Suprapubic skin (tissue), 4 donors: ENCODE results near the gene PQBP1. TPM values are rescaled to one million over a fixed set of nuclear protein-coding genes. Genes with fewer than 3 reads are reported as not detected.

Experiments
- DNase-seq, 2 donors: peaks; one replicate each; pipeline ENCODE4 v3.0.0-alpha.2; 2019; ENCODE audit warnings: low spot score in 2 of 2
- H3K27ac ChIP-seq: fragments of 200-600 bp; sonication (generic); one replicate; pipeline ENCODE4 v1.5.1; 2019
- H3K27me3 ChIP-seq: fragments of 200-600 bp; sonication (generic); one replicate; pipeline ENCODE4 v1.5.1; 2019
- H3K36me3 ChIP-seq: fragments of 200-600 bp; sonication (generic); one replicate; pipeline ENCODE4 v1.5.1; 2019
- H3K4me1 ChIP-seq: fragments of 200-600 bp; sonication (generic); one replicate; pipeline ENCODE4 v1.5.1; 2019
- H3K4me3 ChIP-seq: fragments of 200-600 bp; sonication (generic); one replicate; pipeline ENCODE4 v1.5.1; 2019; ENCODE audit warnings: mild to moderate bottlenecking
- H3K9me3 ChIP-seq: fragments of 200-600 bp; sonication (generic); one replicate; pipeline ENCODE4 v1.5.1; 2019
- EP300 ChIP-seq: sonication (generic); formaldehyde crosslinking; IDR thresholded peaks from one replicate; pipeline ENCODE4 v1.6.1; 2017; ENCODE audit warnings: antibody characterized with exemption
- POLR2A ChIP-seq, 2 donors: fragments of 450-650 bp; IDR thresholded peaks; one replicate each; pipeline ENCODE4 v1.6.1; 2017; ENCODE audit warnings: antibody characterized with exemption in 2 of 2, mild to moderate bottlenecking in 2 of 2, moderate library complexity in 2 of 2
- POLR2AphosphoS5 ChIP-seq, 3 donors: sonication (generic); formaldehyde crosslinking; IDR thresholded peaks; one replicate each; pipeline ENCODE4 v1.6.1; 2017; ENCODE audit warnings: antibody characterized with exemption in 3 of 3
- WGBS: methylation state at CpG from one replicate; pipeline ENCODE4 v1.1.5; 2018; 5-methylcytosine and 5-hydroxymethylcytosine counted together
- total RNA-seq, 4 donors: library from RNA; depleted of rRNA; stranded (reverse); fragments of >200 nt; gene quantifications; one replicate each; pipeline ENCODE4 v1.1.0, GENCODE V29; 2016
- TF ChIP-seq, protein P1 (sequence below), 2 donors: fragments of 200-600 bp in 1 of 2; fragments of 450-650 bp in 1 of 2; sonication (generic) in 1 of 2; IDR thresholded peaks; one replicate each; pipeline ENCODE4 v1.5.1; 2016 to 2019; ENCODE audit warnings: antibody characterized with exemption in 2 of 2, mild to moderate bottlenecking in 1 of 2, moderate library complexity in 1 of 2

The PQBP1 gene
- total RNA-seq, 4 donors from 2014 or later, result 51.8 to 88.3 (median 71.9) TPM

DNA sequence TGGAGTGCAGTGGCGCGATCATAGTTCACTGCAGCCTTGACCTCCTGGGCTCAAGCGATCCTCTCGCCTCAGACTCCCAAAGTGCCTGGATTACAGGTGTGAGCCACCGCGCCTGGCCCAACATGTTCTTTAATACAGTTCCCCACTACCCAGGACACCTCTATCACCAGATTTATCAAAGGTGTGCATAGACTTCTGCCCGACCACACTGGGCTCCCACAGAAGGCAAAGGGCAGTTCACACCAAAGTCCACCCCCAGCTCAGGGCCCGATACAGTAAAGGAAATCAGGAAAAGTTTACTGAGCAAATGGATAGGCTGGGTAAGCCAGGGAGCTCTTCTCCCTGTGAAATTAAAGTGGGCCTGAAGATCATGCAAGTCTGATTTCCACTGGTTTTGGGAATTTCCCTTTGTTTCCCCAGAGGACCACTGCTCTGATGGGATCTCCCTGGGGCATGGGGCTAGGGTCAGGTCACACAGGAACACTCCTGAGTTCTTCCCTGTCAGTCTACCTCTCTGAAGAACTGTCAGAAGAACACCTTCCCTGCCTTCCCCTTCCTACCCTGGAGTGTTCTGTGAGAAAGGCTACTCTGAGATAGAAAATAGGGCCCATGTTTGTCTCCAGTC, 38.8 kb downstream of the PQBP1 start:
- Histone ChIP-seq H3K4me1 (no peaks in the 10 kb centered on the region), H3K9me3 (no peaks in the 10 kb centered on the region), H3K36me3 (peaks cover 16% of the 10 kb centered on the region), H3K27me3 (no peaks in the 10 kb centered on the region), H3K27ac (peak overlapping the region; percentile 29), H3K4me3 (no peak overlapping the region)
- no peak for DNase-seq
- no peak for TF ChIP-seq POLR2AphosphoS5 (IDR thresholded peaks at IDR 0.05)
- TF ChIP-seq, protein P1, sequence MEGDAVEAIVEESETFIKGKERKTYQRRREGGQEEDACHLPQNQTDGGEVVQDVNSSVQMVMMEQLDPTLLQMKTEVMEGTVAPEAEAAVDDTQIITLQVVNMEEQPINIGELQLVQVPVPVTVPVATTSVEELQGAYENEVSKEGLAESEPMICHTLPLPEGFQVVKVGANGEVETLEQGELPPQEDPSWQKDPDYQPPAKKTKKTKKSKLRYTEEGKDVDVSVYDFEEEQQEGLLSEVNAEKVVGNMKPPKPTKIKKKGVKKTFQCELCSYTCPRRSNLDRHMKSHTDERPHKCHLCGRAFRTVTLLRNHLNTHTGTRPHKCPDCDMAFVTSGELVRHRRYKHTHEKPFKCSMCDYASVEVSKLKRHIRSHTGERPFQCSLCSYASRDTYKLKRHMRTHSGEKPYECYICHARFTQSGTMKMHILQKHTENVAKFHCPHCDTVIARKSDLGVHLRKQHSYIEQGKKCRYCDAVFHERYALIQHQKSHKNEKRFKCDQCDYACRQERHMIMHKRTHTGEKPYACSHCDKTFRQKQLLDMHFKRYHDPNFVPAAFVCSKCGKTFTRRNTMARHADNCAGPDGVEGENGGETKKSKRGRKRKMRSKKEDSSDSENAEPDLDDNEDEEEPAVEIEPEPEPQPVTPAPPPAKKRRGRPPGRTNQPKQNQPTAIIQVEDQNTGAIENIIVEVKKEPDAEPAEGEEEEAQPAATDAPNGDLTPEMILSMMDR (IDR thresholded peaks at IDR 0.05), result no peak
- no peak for TF ChIP-seq EP300
- TF ChIP-seq POLR2A (IDR thresholded peaks at IDR 0.05), result no peak
- 95% methylated on average over 8 of the region's 8 CpGs for WGBS

DNA sequence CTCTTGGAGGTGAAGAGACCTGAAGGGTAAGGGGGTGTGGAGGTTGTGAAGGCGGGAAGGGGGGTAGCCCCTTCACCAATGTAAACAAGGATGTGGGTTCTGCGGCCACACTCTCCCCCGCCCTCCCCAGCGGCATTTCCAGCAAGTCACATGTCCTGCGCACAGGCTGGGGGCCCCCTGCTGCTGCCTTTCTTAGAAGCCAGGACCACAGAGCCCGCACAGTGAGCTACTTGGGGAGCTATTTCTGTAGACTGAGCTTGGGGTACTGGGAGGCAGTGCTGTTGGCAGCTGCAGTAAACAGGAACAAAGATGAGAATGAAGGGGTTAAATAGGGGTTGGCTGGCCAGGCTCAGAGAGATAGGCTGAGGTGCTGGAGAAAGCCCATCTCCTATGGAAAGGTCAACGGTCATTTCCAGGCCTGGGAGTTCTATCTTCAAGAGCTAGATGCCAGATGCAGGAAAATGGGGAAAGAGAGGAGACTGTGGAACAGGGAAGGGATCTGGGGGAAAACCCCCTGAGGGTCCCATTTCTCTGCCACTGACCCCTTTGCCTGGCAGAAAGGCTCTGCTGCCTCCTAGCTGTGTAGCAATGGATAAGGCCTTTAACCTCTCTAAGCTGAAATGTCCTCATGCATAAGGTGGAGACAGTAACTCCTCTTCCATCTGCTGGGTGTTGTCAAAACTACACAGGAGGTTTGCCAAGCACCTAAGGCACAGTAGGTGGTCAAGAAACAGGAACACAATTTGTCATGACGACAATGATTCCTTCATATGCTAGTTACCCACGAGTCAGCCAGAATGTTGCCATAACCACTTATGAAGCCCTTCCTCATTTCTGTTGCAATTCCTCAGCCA, 39.6 kb downstream of the PQBP1 start:
- H3K4me3 ChIP-seq, result no peak overlapping the region
- peak overlapping the region; percentile 51 for H3K27ac ChIP-seq
- TF ChIP-seq, protein P1 (IDR thresholded peaks at IDR 0.05), result no peak
- no peak for TF ChIP-seq POLR2A (IDR thresholded peaks at IDR 0.05)
- no peak for TF ChIP-seq EP300
- H3K9me3 ChIP-seq, result no peaks in the 10 kb centered on the region
- WGBS, result 58% methylated on average over 8 of the region's 9 CpGs
- peaks cover 16% of the 10 kb centered on the region for H3K36me3 ChIP-seq
- H3K27me3 ChIP-seq, result no peaks in the 10 kb centered on the region
- no peaks in the 10 kb centered on the region for H3K4me1 ChIP-seq
- DNase-seq, result peak in 1 of 2 donors; percentile 76

DNA sequence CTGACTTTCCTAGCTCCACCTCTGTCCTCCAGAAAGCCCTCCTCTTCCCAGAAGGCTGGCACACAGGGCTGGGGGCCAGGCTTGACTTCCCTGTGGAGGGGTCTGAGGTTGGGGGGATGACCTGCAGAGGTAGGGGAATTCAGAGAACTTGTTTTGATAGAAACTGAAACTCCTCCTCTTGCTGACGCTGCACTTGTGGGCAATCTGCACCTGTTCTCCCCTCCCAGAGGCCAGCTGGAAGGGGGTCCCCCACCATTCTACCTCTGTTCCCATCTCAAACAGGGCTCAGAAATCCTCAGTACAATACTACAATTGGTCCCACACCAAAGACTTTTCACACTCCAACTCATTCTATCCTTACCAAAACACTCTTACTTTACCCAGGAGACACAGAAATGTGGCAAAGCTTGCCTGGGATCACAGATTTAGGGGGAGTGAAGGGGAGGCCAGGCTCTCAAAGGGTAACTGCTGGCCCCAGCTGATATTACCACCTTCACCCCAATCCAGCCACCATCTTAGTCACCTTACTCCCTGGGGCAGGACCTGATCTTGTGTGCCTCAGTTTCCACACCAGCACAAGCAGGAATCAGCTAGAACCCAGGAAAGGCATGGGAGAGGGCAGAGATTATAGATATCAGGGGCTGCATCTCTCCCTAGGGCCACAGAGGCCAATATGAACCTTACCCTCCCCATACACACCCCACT, 41.1 kb downstream of the PQBP1 start:
- Histone ChIP-seq H3K36me3 (peaks cover 11% of the 10 kb centered on the region), H3K4me3 (no peak overlapping the region), H3K4me1 (no peaks in the 10 kb centered on the region), H3K9me3 (no peaks in the 10 kb centered on the region), H3K27ac (no peak overlapping the region), H3K27me3 (no peaks in the 10 kb centered on the region)
- TF ChIP-seq POLR2A (IDR thresholded peaks at IDR 0.05) (no peak), EP300 (no peak), POLR2AphosphoS5 (IDR thresholded peaks at IDR 0.05) (no peak)
- TF ChIP-seq, protein P1 (IDR thresholded peaks at IDR 0.05), result no peak
- DNase-seq, result no peak
- 100% methylated on average over 1 of the region's 1 CpG for WGBS

DNA sequence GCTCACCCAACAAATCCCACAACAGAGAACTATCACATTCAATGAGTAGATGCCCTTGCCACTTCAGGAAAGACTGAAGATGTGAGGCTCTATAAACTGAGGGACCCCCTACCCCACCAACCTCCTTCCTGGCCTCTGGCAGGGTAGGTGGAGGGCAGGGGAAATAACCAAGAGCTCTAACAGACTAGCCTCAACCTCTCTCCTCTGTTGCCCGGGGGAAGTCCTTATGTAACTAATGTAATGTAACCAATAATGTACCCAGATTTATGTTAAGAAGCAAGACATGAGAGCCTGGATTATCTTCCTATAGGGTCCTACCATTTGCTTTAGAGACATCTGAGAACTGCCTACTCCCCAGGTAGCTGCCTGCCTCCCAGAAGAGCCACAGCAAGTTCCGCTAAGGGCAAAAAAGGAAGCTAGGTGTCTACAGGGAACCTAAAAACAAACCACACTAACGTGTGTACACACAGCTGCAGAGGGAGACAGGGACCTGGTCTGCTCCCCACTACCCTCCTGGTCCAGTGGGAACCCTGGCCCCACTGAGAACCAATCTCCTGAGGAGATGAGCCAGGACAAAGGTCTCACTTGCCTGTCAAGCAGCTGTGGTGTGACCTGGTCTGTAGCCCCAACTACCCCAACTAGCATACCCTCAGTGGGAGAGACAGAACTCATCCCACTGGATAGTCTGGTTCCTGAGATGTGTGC, 41.9 kb downstream of the PQBP1 start:
- no peak overlapping the region for H3K4me3 ChIP-seq
- H3K36me3 ChIP-seq, result peaks cover 4% of the 10 kb centered on the region
- no peaks in the 10 kb centered on the region for H3K27me3 ChIP-seq
- WGBS, result 72% methylated on average over 3 of the region's 3 CpGs
- no peaks in the 10 kb centered on the region for H3K4me1 ChIP-seq
- TF ChIP-seq POLR2A (IDR thresholded peaks at IDR 0.05) (no peak), POLR2AphosphoS5 (IDR thresholded peaks at IDR 0.05) (no peak), EP300 (no peak)
- TF ChIP-seq, protein P1 (IDR thresholded peaks at IDR 0.05), result no peak
- no peak overlapping the region for H3K27ac ChIP-seq
- no peaks in the 10 kb centered on the region for H3K9me3 ChIP-seq
- DNase-seq, result no peak
